ENCODE results near the gene ATP11A.
"Not testable (repeated sequence)": the region's sequence is repeated elsewhere in the genome, so short reads cannot be mapped to it uniquely, and the experiment has no call there.

ATP11A gene

GRCh38 chr13:112844879-112845278 is 155.0 kb downstream of the ATP11A start:
- DNase-seq, result no peak

DNA sequence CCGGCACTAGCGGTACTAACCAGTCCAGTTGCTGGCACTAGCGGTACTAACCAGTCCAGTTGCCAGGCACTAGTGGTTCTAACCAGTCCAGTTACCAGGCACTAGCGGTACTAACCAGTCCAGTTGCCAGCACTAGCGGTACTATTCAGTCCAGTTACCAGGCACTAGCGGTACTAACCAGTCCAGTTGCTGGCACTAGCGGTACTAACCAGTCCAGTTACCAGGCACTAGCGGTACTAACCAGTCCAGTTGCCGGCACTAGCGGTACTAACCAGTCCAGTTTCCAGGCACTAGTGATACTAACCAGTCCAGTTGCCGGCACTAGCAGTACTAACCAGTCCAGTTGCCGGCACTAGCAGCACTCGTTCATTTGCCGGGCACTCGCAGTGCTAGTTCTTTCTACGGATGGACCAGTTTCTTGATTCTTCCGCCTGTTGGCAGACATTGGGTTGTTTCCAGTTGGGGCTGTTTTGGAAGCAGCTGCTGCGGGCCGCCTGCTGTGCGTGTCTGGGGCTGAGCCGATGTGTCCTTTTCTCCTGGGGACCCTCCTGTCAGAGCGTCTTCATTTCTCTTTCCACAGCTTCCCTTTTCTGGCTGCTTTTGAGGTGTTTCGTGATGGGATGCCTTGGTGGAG is 155.8 kb downstream of the ATP11A start:
- DNase-seq, result no peak

DNA sequence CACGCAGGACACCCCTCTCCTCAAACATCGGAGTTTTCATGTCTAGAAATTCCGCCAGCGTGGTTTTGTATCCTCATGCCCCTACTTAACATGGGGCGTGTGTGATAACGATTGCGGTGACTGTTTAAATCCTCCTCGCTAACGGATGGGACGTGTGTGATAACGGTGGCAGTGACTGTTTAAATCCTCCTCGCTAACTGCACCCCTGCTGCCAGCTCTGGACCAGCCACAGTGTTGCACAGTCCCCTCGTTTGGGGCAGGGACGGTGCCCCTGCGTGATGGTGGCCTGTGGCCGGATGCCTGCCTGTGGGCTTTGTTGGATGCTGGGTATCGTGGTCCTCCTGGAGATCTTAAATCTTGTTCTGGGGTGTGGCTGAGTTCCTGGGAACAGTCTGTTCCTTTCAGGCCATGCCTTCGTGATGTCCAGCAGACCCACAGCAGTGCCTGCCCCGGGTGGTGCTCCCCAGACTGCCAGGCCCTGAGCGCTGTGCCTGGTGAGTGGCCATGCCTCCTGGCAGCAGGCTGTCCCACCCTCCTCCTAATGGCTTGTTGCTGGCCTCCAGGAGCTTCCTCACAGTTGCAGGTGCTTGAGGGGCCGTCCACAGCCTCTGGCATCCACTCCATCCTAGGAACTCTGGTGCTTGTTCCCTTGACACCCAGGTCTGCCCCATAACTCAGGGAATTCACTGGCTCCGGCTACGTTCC is 156.7 kb downstream of the ATP11A start:
- no peak for DNase-seq

GRCh38 chr13:112849500-112849899 is 159.7 kb downstream of the ATP11A start:
- DNase-seq, result no peak

DNA sequence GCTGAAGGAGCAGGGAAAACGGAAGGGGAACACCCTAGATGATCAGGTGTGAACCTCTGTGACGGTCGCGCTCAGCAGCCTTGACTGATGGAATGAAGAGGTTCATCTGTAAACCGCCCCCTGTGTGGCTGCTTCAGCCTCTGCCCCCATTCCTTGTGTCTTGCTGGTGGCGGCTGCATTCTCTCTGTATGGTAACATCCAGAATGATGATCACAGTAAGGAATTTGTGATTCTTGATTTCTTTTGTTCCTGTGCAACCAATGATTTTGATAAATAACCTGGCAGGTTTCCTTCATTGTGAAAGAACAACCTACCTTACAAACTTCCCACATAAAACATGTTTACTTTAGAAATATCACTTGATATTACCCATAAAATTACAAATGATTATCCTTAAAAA is 160.4 kb downstream of the ATP11A start:
- no peak for DNase-seq

- no peak for DNase-seq
Measured at GRCh38 chr13:112851107-112852038, 161.5 kb downstream of the ATP11A start.

DNA sequence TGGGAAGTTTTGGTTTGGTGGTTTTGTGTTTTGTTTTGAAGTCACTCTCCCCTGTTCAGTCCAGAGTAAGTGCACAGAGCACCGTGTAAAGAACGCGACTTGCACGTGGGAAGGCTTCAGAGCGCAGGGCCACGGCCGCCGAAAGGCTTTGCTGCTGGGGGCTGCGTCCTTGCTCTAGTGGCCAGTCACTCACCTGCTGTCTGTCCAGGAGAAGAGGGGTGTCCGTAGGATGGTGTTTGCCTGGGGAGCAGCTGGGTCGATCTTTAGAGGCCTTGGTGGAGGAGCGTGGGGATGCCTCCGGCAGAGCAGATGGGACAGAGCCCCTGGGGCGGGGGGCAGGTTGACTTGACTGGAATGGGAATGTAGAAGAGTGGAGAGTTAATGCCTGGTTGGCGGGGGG is 162.6 kb downstream of the ATP11A start:
- no peak for DNase-seq

DNA sequence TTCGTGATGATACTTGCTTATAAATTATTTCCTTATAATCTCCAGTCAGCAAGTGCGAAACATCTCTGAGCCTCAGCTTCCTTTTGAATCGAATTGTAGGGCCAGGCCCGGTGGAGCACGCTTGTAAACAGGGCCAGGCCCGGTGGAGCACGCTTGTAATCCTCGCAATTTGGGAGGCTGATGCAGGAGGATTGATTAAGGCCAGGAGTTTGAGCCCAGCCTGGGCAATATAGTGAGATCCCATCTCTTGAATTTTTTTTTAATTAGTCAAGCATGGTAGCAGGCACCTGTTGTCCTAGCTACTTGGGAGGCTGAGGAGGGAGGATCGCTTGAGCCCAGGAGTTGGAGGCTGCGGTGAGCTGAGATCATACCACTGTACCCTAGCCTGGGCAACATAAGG is 163.0 kb downstream of the ATP11A start:
- no peak for DNase-seq

GRCh38 chr13:112854321-112854720 is 164.5 kb downstream of the ATP11A start:
- DNase-seq, result no peak

- no peak for DNase-seq
Measured at GRCh38 chr13:112855859-112856258, 166.0 kb downstream of the ATP11A start.

GRCh38 chr13:112857914-112858490 is 168.2 kb downstream of the ATP11A start:
- no peak for DNase-seq

GRCh38 chr13:112859128-112859816 is 169.4 kb downstream of the ATP11A start:
- DNase-seq, result no peak

- no peak for DNase-seq
Measured at GRCh38 chr13:112859817-112860190, 170.0 kb downstream of the ATP11A start.

- DNase-seq, result no peak
Measured at GRCh38 chr13:112861876-112862615, 172.2 kb downstream of the ATP11A start.

DNA sequence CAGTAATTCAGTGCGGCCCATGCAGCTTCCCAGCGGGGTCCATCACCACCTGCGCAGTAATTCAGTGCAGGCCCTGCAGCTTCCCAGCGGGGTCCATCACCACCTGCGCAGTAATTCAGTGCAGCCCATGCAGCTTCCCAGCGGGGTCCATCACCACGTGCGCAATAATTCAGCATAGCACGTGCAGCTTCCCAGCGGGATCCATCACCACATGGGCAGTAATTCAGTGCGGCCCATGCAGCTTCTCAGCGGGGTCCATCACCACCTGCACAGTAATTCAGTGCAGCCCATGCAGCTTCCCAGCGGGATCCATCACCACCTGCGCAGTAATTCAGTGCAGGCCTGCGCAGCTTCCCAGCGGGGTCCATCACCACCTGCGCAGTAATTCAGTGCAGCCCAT is 173.5 kb downstream of the ATP11A start:
- not testable (repeated sequence) for DNase-seq

DNA sequence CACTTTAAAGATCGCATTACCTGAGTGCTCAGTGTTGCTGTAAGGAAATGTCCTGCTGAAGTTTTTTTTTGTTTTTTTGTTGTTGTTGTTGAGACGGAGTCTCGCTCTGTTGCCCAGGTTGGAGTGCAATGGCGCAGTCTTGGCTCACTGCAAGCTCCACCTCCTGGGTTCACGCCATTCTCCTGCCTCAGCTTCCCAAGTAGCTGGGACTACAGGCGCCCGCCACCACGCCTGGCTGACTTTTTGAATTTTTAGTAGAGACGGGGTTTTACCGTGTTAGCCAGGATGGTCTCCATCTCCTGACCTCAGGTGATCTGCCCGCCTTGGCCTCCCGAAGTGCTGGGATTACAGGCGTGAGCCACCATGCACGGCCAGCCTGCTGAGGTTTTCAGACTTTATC is 175.6 kb downstream of the ATP11A start:
- DNase-seq, result not testable (repeated sequence)

DNA sequence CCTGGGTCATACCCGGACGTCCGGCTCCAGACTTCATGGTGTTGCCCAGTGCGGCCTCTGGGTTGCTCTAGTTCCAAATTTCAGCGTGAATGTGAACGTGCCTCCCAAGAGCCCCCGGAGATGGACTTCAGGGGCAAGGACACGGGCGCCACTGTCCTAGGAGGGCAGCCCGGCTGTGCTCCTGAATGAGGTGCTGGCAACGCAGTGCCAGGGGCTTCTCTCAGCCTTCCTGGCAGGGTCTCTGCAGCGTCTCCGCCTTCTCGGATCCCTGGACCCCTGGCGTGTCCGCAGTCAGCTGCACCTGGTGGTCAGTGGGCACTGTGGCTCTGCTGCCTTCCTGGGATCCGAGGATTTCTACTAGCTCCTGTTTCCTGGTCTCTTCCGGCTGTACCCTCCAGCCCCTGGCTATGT is 177.5 kb downstream of the ATP11A start:
- DNase-seq, result no peak

GRCh38 chr13:112868308-112868707 is 178.5 kb downstream of the ATP11A start:
- DNase-seq, result no peak

- DNase-seq, result no peak
Measured at GRCh38 chr13:112869202-112870050, 179.6 kb downstream of the ATP11A start.

GRCh38 chr13:112870051-112870331 is 180.2 kb downstream of the ATP11A start:
- no peak for DNase-seq

DNA sequence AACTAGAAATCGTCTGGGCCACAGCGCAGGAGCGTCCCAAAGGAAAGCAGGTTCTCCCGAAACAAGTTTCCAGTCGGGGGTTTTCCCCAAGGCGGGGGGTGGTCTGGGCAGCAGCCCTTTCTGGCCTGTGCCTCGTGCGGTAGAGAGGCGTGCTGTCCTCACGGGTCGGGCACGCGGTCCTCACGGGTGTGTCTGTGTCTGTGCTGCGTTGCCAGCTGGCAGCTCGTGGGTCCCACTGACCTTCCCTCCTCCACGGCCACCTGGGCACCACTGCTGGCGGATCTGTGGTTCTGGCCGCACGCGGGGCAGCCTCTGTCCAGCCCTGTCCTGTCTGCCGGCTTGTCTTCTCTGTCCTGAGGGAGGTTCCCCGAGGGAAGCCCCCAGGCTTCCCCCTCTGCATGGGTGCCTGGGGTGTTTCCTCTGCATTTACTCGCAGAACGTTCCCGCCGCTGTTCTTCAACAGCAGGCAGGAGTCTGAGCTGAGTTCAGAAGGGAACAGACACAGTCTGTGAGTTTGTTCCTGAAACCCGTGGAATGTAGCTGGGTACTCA is 181.0 kb downstream of the ATP11A start:
- DNase-seq, result no peak

Measured in NCI-H226 (cell line).